MCF 10A (cell line): ENCODE results near the gene CLDND1. TPM values are rescaled to one million over a fixed set of nuclear protein-coding genes. Genes with fewer than 3 reads are reported as not detected.

Experiments used
- BruUV-seq: library from RNA; stranded (reverse); fragments of 400-500 nt; replicated peaks from 2 replicates; lab custom pipeline; 2021; lab: Mats Ljungman, UMichigan
- CTCF ChIA-PET: fragments of 300-600 bp; sonication (Branson Sonifier 250); formaldehyde crosslinking; extraction: SDS; loops from one replicate; lab custom pipeline; 2021; ENCODE audit warnings: antibody characterized with exemption, inconsistent platforms; lab: Yijun Ruan, JAX
- POLR2A ChIA-PET: fragments of 300-600, 350-650 bp; sonication (Branson Sonifier 250); formaldehyde crosslinking; extraction: SDS; loops from one replicate; lab custom pipeline; 2020; ENCODE audit warnings: antibody characterized with exemption, inconsistent platforms; lab: Yijun Ruan, JAX
- DNase-seq: peaks from one replicate; pipeline ENCODE4 v3.0.0-alpha.2; 2018; ENCODE audit not compliant: unreplicated experiment
- H3K27ac Mint-ChIP-seq: one replicate; pipeline ENCODE4 v1.8.0; 2022; ENCODE audit warnings: mild to moderate bottlenecking, low read depth, mixed read lengths; ENCODE audit not compliant: unreplicated experiment
- H3K27me3 Mint-ChIP-seq: one replicate; pipeline ENCODE4 v1.8.0; 2022; ENCODE audit warnings: mixed read lengths; ENCODE audit not compliant: insufficient read depth, unreplicated experiment
- H3K36me3 Mint-ChIP-seq: one replicate; pipeline ENCODE4 v1.8.0; 2022; ENCODE audit warnings: mild to moderate bottlenecking, moderate library complexity, mixed read lengths; ENCODE audit not compliant: insufficient read depth, unreplicated experiment
- H3K4me1 Mint-ChIP-seq: one replicate; pipeline ENCODE4 v1.8.0; 2022; ENCODE audit warnings: mixed read lengths; ENCODE audit not compliant: insufficient read depth, unreplicated experiment
- H3K4me3 Mint-ChIP-seq: one replicate; pipeline ENCODE4 v1.8.0; 2022; ENCODE audit warnings: mild to moderate bottlenecking, moderate library complexity, mixed read lengths; ENCODE audit not compliant: unreplicated experiment
- H3K9me3 Mint-ChIP-seq: one replicate; pipeline ENCODE4 v1.8.0; 2022; ENCODE audit warnings: mixed read lengths; ENCODE audit not compliant: unreplicated experiment
- CTCF ChIP-seq: fragments of 200-600 bp; IDR thresholded peaks from one replicate; pipeline ENCODE4 v1.8.0; 2022; ENCODE audit warnings: antibody characterized with exemption, mild to moderate bottlenecking; ENCODE audit not compliant: unreplicated experiment
- intact Hi-C: fragments of 100-400 bp; cut with micrococcal nuclease; formaldehyde crosslinking; loops from 2 replicates; pipeline ENCODE4 v1.14.1; 2022
- total RNA-seq: library from RNA; stranded (reverse); gene quantifications from 2 replicates; pipeline ENCODE4 v1.2.3, GENCODE V29; 2022

The CLDND1 gene
- total RNA-seq, 1 experiment from 2014 or later, result 128 TPM

DNA sequence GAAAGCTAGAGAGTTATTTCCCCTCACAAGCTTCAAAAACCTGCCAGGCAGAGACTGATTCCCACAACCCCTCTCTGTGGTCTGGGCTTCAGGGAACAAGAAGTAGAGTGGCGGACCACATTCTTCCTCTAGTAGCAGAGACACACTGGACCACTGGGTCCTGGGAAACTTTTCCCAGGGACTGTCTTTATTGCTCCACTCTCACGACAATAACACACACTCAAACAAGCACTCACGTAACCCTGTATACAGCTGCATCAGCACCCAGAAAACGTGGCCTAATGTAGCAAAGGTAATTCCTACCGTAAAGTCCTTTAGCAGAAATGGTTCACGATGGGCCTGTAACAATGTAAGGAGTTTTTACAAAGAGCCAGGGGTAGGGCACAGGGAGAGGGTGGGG is 43.1 kb upstream of the CLDND1 start:
- intact Hi-C loops, result no loop called here
- TF ChIP-seq CTCF, result no peak
- ChIA-PET POLR2A (no interaction called here), CTCF (interaction anchor here (0.6 to 2.0 kb wide), 4 partner anchors 31 to 525 kb away, joined by 3 to 8 read pairs (median 5); no protein-coding TSS in a partner anchor)
- H3K27me3 Mint-ChIP-seq, result no peaks in the 10 kb centered on the region
- H3K9me3 Mint-ChIP-seq, result no peaks in the 10 kb centered on the region
- no TSS peak for BruUV-seq
- H3K4me1 Mint-ChIP-seq, result peaks cover 9% of the 10 kb centered on the region
- DNase-seq, result no peak
- H3K4me3 Mint-ChIP-seq, result no peak overlapping the region
- peak overlapping the region; percentile 12 for H3K27ac Mint-ChIP-seq
- H3K36me3 Mint-ChIP-seq, result no peaks in the 10 kb centered on the region

- CTCF ChIA-PET, result interaction anchor here (0.6 to 3.2 kb wide), 6 partner anchors 9 to 526 kb away, joined by 3 to 9 read pairs (median 6); no protein-coding TSS in a partner anchor
Measured at GRCh38 chr3:98565237-98565643, 42.5 kb upstream of the CLDND1 start.

GRCh38 chr3:98564282-98565005 is 41.7 kb upstream of the CLDND1 start:
- peaks cover 10% of the 10 kb centered on the region for H3K4me1 Mint-ChIP-seq
- H3K27me3 Mint-ChIP-seq, result no peaks in the 10 kb centered on the region
- CTCF ChIA-PET, result interaction anchor here (0.8 to 3.2 kb wide), 6 partner anchors 8 to 525 kb away, joined by 5 to 9 read pairs (median 7); no protein-coding TSS in a partner anchor
- H3K36me3 Mint-ChIP-seq, result no peaks in the 10 kb centered on the region
- H3K4me3 Mint-ChIP-seq, result no peak overlapping the region
- POLR2A ChIA-PET, result interaction anchor here (0.6 kb wide), 1 partner anchor 82 kb away, joined by 4 read pairs; no protein-coding TSS in a partner anchor
- no peak for DNase-seq
- peak overlapping the region; percentile 42 for H3K27ac Mint-ChIP-seq
- intact Hi-C loops, result no loop called here
- BruUV-seq, result no TSS peak
- H3K9me3 Mint-ChIP-seq, result no peaks in the 10 kb centered on the region
- no peak for TF ChIP-seq CTCF

More at GRCh38 chr3:98565237-98565643, 42.5 kb upstream of the CLDND1 start:
- Mint-ChIP-seq H3K9me3 (no peaks in the 10 kb centered on the region), H3K4me1 (peaks cover 10% of the 10 kb centered on the region), H3K36me3 (no peaks in the 10 kb centered on the region), H3K4me3 (no peak overlapping the region), H3K27ac (peak overlapping the region; percentile 12), H3K27me3 (no peaks in the 10 kb centered on the region)
- POLR2A ChIA-PET, result no interaction called here
- BruUV-seq, result no TSS peak
- no peak for TF ChIP-seq CTCF
- intact Hi-C loops, result no loop called here
- no peak for DNase-seq

GRCh38 chr3:98563661-98564281 is 41.1 kb upstream of the CLDND1 start:
- BruUV-seq, result no TSS peak
- Mint-ChIP-seq H3K36me3 (no peaks in the 10 kb centered on the region), H3K4me1 (peaks cover 10% of the 10 kb centered on the region), H3K27ac (peak overlapping the region; percentile 42), H3K27me3 (no peaks in the 10 kb centered on the region), H3K4me3 (no peak overlapping the region), H3K9me3 (no peaks in the 10 kb centered on the region)
- intact Hi-C loops, result loop anchor here (1.0 kb wide), 1 partner anchor 41 kb away; the partner anchor contains the start of gene CLDND1
- POLR2A ChIA-PET, result interaction anchor here (0.6 kb wide), 1 partner anchor 81 kb away, joined by 4 read pairs; no protein-coding TSS in a partner anchor
- TF ChIP-seq CTCF, result no peak
- peak; percentile 56 for DNase-seq
- CTCF ChIA-PET, result interaction anchor here (0.6 to 3.2 kb wide), 6 partner anchors 9 to 524 kb away, joined by 3 to 9 read pairs (median 6); no protein-coding TSS in a partner anchor
